Measurements from ENCODE around the gene MBL2. TPM values are rescaled to one million over a fixed set of nuclear protein-coding genes. Genes with fewer than 3 reads are reported as not detected.

The MBL2 gene
- polyA plus RNA-seq, 1 of the 3 experiments (the other 2 are of a cell fraction), result not detected

DNA sequence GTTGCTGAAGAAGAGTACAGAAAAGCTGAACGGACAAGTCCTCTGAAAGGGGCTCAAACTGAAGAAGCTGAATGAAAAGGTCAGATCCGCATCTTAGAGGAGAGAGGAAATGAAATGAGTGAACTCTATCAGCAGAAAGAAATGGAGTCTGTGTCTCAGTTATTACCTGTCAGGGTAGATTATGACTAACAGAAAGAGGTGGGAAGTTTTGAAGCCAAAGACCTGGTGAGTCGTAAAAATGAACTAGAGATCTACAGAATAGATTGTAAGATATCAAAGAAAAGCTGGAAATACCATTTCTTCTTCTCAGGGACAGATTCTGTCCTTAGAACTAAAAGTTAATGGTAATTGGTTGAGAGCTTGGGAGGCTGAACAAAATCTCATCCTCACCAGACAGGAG is 11.1 kb upstream of the MBL2 start:
- Histone ChIP-seq H3K27me3 (ENCODE audit: insufficient read depth) (no peaks in the 10 kb centered on the region), H3K4me1 (ENCODE audit: control insufficient read depth in 1 of 2, insufficient read depth in 2 of 2, low read depth in 1 of 2, low read length in 1 of 2) (peaks cover 0 to 2% of the 10 kb centered on the region in 2 experiments; a peak in 1 of 4 replicates), H3K36me3 (replicated peaks in 1 of 2; ENCODE audit: control insufficient read depth in 1 of 2, insufficient read depth in 2 of 2, low read length in 1 of 2) (no peaks in the 10 kb centered on the region), H3K9ac (no peak overlapping the region), H3K9me2 (no peaks in the 10 kb centered on the region), H3K4me2 (no peak overlapping the region), H3K4me3 (ENCODE audit: low read depth in 2 of 2, low read length in 1 of 2) (no peak overlapping the region), H3K79me2 (ENCODE audit: insufficient read depth) (no peaks in the 10 kb centered on the region), H3F3A (replicated peaks; ENCODE audit: insufficient read depth) (no peaks in the 10 kb centered on the region), H4K20me1 (ENCODE audit: insufficient read depth) (no peaks in the 10 kb centered on the region), H3K9me3 (no peaks in the 10 kb centered on the region), H3K27ac (ENCODE audit: low read depth in 2 of 2, low read length in 1 of 2) (no peak overlapping the region), H2AFZ (ENCODE audit: low read depth) (no peak overlapping the region)
- 48% methylated on average over 3 of the region's 3 CpGs for WGBS (ENCODE audit: low lambda C conversion rate)
- no peak for DNase-seq
- ChIA-PET POLR2A (no interaction called here), CTCF (interaction anchor here (0.8 kb wide), 1 partner anchor 476 kb away, joined by 3 read pairs; no protein-coding TSS in a partner anchor)
- no peak for TF ChIP-seq TAF1 (IDR thresholded peaks at IDR 0.05; ENCODE audit: borderline replicate concordance, low read depth, low read length)

DNA sequence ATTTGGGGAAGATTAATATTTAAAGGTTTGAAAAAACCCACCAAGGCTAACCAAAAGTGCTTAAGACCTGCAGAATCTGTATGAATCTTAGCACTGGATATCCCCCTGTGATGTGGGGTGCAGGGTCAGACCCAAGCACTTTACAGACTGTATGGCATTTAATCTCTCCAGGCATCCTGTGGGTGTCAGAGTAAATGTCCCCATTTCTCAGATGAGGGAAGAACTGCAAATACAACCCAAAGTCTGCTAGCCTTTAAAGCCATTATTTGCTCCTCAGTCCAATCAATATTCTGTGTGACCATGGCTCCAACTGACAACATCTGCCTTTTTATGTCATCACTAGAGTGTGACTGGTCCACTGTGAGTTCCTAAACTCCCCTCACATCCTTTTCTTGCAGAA is 10.0 kb upstream of the MBL2 start:
- Histone ChIP-seq H3K9me2 (no peaks in the 10 kb centered on the region), H3K27me3 (ENCODE audit: insufficient read depth) (no peaks in the 10 kb centered on the region), H3K4me3 (ENCODE audit: low read depth in 2 of 2, low read length in 1 of 2) (no peak overlapping the region), H3K79me2 (ENCODE audit: insufficient read depth) (no peaks in the 10 kb centered on the region), H3F3A (replicated peaks; ENCODE audit: insufficient read depth) (no peaks in the 10 kb centered on the region), H3K4me1 (ENCODE audit: control insufficient read depth in 1 of 2, insufficient read depth in 2 of 2, low read depth in 1 of 2, low read length in 1 of 2) (peaks cover 0 to 2% of the 10 kb centered on the region in 2 experiments; a peak in 1 of 4 replicates), H3K9me3 (no peaks in the 10 kb centered on the region), H2AFZ (ENCODE audit: low read depth) (no peak overlapping the region), H3K36me3 (replicated peaks in 1 of 2; ENCODE audit: control insufficient read depth in 1 of 2, insufficient read depth in 2 of 2, low read length in 1 of 2) (no peaks in the 10 kb centered on the region), H3K4me2 (no peak overlapping the region), H3K9ac (no peak overlapping the region), H3K27ac (ENCODE audit: low read depth in 2 of 2, low read length in 1 of 2) (no peak overlapping the region), H4K20me1 (ENCODE audit: insufficient read depth) (no peaks in the 10 kb centered on the region)
- ChIA-PET POLR2A (no interaction called here), CTCF (interaction anchor here (1.4 to 5.6 kb wide), 3 partner anchors 138 to 566 kb away, joined by 5 to 39 read pairs (median 8); no protein-coding TSS in a partner anchor)
- DNase-seq, result no peak
- TF ChIP-seq, protein P1, sequence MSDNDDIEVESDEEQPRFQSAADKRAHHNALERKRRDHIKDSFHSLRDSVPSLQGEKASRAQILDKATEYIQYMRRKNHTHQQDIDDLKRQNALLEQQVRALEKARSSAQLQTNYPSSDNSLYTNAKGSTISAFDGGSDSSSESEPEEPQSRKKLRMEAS (IDR thresholded peaks at IDR 0.05; ENCODE audit: low read depth), result no peak
- TF ChIP-seq RCOR1 (IDR thresholded peaks at IDR 0.05; ENCODE audit: low read length), result no peak
- TF ChIP-seq, protein P2, sequence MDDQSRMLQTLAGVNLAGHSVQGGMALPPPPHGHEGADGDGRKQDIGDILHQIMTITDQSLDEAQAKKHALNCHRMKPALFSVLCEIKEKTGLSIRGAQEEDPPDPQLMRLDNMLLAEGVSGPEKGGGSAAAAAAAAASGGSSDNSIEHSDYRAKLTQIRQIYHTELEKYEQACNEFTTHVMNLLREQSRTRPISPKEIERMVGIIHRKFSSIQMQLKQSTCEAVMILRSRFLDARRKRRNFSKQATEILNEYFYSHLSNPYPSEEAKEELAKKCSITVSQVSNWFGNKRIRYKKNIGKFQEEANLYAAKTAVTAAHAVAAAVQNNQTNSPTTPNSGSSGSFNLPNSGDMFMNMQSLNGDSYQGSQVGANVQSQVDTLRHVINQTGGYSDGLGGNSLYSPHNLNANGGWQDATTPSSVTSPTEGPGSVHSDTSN (IDR thresholded peaks at IDR 0.05), result no peak
- no peak for TF ChIP-seq FOSL2 (IDR thresholded peaks at IDR 0.05; ENCODE audit: borderline replicate concordance, low read depth)
- no peak for TF ChIP-seq SMC3 (IDR thresholded peaks at IDR 0.05; ENCODE audit: low read depth, low read length)
- TF ChIP-seq MXI1 (IDR thresholded peaks at IDR 0.05; ENCODE audit: low read depth, low read length), result no peak
- no peak for TF ChIP-seq RFX5 (IDR thresholded peaks at IDR 0.05; ENCODE audit: low read length)
- no peak for TF ChIP-seq SIN3A (IDR thresholded peaks at IDR 0.05; ENCODE audit: borderline replicate concordance, low read depth, low read length)

Data from SK-N-SH (cell line).